AG09319 (cell line): Measurements from ENCODE around the gene WFDC1.

Experiments
- DNase-seq: peaks from one replicate; pipeline ENCODE4 v3.0.0-alpha.2; 2010; ENCODE audit warnings: low read depth; ENCODE audit errors: extremely low read depth
- TF ChIP-seq, protein P1 (sequence below): IDR thresholded peaks from 2 replicates; pipeline ENCODE4 v1.5.1; 2011; ENCODE audit warnings: low read depth, mild to moderate bottlenecking, inconsistent platforms, low read length, moderate library complexity

Gene WFDC1

DNA sequence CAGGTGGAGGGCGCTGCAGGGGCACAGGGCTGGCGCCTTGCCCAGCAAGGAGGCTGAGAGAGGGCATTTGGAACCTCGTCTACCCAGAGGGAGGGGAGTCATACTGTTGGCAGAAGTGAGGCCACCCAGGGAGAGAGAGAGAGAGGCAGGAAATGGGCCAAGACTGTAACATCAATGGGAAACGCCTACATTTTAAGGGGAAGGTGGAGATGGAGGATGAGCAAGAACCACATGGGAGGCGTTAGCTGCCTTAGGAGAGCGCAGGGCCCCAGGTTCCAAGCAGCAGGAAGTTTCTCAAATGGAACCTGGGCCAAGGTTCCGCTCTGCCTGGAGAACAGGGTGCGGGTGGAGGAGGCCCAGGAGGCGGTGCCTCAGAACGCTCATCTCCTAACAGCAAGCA is 2.7 kb upstream of the WFDC1 start:
- DNase-seq, result no peak
- TF ChIP-seq, protein P1, sequence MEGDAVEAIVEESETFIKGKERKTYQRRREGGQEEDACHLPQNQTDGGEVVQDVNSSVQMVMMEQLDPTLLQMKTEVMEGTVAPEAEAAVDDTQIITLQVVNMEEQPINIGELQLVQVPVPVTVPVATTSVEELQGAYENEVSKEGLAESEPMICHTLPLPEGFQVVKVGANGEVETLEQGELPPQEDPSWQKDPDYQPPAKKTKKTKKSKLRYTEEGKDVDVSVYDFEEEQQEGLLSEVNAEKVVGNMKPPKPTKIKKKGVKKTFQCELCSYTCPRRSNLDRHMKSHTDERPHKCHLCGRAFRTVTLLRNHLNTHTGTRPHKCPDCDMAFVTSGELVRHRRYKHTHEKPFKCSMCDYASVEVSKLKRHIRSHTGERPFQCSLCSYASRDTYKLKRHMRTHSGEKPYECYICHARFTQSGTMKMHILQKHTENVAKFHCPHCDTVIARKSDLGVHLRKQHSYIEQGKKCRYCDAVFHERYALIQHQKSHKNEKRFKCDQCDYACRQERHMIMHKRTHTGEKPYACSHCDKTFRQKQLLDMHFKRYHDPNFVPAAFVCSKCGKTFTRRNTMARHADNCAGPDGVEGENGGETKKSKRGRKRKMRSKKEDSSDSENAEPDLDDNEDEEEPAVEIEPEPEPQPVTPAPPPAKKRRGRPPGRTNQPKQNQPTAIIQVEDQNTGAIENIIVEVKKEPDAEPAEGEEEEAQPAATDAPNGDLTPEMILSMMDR, result no peak

DNA sequence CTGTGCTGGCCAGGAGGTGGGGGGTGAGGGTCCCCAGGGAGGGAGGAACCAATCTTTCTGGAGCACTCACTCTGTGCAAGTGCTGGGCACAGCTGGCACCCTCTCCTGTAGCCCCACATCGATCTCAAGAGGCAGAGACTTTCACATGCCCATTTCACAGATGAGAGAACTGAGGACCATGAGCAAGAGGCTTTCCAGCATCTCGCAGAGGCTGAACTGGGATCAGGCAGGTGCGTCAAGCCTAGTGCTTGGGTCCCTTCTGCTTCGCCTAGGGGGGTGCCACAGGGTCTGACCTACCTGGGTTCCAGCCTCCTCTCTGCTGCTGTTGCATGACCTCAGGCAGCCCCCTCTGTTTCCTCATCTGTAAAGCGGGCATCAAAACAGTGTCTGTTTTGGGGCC is 1.3 kb upstream of the WFDC1 start:
- no peak for DNase-seq
- TF ChIP-seq, protein P1, result no peak

GRCh38 chr16:84294117-84294516 is 561 bp upstream of the WFDC1 start:
- TF ChIP-seq, protein P1, result no peak
- no peak for DNase-seq

DNA sequence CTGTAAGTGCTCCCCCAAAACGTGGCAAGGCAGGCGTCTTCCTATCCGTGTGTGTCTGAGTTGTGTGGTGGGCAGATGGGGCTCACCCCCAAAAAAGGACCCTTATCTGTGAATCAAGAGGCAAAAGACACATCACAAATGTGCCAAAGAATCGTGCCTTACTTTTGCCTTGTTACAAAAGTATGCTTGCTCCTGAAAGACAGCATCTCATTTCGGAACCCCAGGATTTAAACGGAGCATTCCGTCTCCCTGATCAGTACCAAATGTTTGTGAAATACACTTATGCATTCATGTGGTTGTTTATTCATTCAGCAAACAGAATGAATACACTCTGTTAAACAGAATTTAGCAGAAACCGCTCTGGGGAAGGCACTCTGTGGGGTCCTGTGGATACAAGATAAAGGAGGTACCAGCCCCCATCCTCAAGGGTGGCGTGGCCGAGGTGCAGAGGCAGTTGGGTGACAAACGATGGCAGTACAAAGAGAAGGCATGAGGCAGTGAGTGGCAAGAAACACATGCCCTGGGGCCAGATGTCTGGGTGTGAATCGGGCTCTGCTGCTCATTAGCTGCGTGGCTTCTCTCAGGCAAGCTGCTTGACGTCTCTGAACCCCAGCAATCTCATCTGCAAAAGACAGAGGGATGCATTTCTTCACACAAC is 654 bp downstream of the WFDC1 start:
- TF ChIP-seq, protein P1, result no peak
- no peak for DNase-seq

GRCh38 chr16:84298376-84298899 is 3.8 kb downstream of the WFDC1 start:
- no peak for DNase-seq
- TF ChIP-seq, protein P1, result no peak

- TF ChIP-seq, protein P1, result no peak
- DNase-seq, result no peak
Observed at GRCh38 chr16:84299734-84300440, 5.2 kb downstream of the WFDC1 start.
